Fibroblast of skin of right biceps (primary cell): ENCODE measurements around the gene LDLRAD4.

ENCODE experiments used
- DNase-seq: peaks from one replicate; pipeline ENCODE4 v3.0.0-alpha.2; 2013

The LDLRAD4 gene

GRCh38 chr18:13206301-13206700 is 12.3 kb upstream of the LDLRAD4 start:
- no peak for DNase-seq

GRCh38 chr18:13207294-13207693 is 11.3 kb upstream of the LDLRAD4 start:
- no peak for DNase-seq

GRCh38 chr18:13211534-13211933 is 7.0 kb upstream of the LDLRAD4 start:
- DNase-seq: no peak

GRCh38 chr18:13213036-13213795 is 5.3 kb upstream of the LDLRAD4 start:
- DNase-seq: no peak

- no peak for DNase-seq
Measured at GRCh38 chr18:13214609-13215008, 4.0 kb upstream of the LDLRAD4 start.

- peak; percentile 64 for DNase-seq
Measured at GRCh38 chr18:13216092-13216582, 2.4 kb upstream of the LDLRAD4 start.

GRCh38 chr18:13216711-13217465 is 1.7 kb upstream of the LDLRAD4 start:
- DNase-seq: peak; percentile 22

- peak; percentile 39 for DNase-seq
Measured at GRCh38 chr18:13217466-13217961, 1.0 kb upstream of the LDLRAD4 start.

GRCh38 chr18:13217971-13218367 is 591 bp upstream of the LDLRAD4 start:
- DNase-seq: no peak

- no peak for DNase-seq
Measured at GRCh38 chr18:13218997-13219396, 437 bp downstream of the LDLRAD4 start.

GRCh38 chr18:13219593-13220159 is 1.1 kb downstream of the LDLRAD4 start:
- DNase-seq: no peak

- peak; percentile 17 for DNase-seq
Measured at GRCh38 chr18:13220361-13220991, 1.9 kb downstream of the LDLRAD4 start.

GRCh38 chr18:13221869-13222855 is 3.6 kb downstream of the LDLRAD4 start:
- DNase-seq: peak; percentile 71

- no peak for DNase-seq
Measured at GRCh38 chr18:13222856-13223281, 4.3 kb downstream of the LDLRAD4 start.

GRCh38 chr18:13223311-13224143 is 5.0 kb downstream of the LDLRAD4 start:
- DNase-seq: no peak

- no peak for DNase-seq
Measured at GRCh38 chr18:13225261-13225660, 6.7 kb downstream of the LDLRAD4 start.

GRCh38 chr18:13226533-13227144 is 8.1 kb downstream of the LDLRAD4 start:
- DNase-seq: no peak

GRCh38 chr18:13227910-13228309 is 9.3 kb downstream of the LDLRAD4 start:
- DNase-seq: no peak

- DNase-seq: no peak
Measured at GRCh38 chr18:13229001-13229671, 10.6 kb downstream of the LDLRAD4 start.

- no peak for DNase-seq
Measured at GRCh38 chr18:13231151-13231550, 12.6 kb downstream of the LDLRAD4 start.
